ENCODE results near the gene APCDD1L. TPM values are rescaled to one million over a fixed set of nuclear protein-coding genes. Genes with fewer than 3 reads are reported as not detected.

Gene APCDD1L
- total RNA-seq, 4 donors from 2014 or later, result 0.21 to 0.30 TPM; not detected in 2

GRCh38 chr20:58471193-58472164 is 43.7 kb downstream of the APCDD1L start:
- peaks cover 0 to 4% (median 0%) of the 10 kb centered on the region in 3 donors for H3K36me3 ChIP-seq
- no peak overlapping the region for H3K4me3 ChIP-seq
- no peak for DNase-seq (ENCODE audit: low spot score in 2 of 2)
- no peak overlapping the region for H3K27ac ChIP-seq
- 67 to 68% methylated on average over 22 to 23 of the region's 26 CpGs for WGBS, 2 donors
- no peaks in the 10 kb centered on the region for H3K27me3 ChIP-seq
- peaks cover 0 to 7% (median 0%) of the 10 kb centered on the region in 4 donors for H3K9me3 ChIP-seq
- no peaks in the 10 kb centered on the region for H3K4me1 ChIP-seq
- TF ChIP-seq, protein P1, sequence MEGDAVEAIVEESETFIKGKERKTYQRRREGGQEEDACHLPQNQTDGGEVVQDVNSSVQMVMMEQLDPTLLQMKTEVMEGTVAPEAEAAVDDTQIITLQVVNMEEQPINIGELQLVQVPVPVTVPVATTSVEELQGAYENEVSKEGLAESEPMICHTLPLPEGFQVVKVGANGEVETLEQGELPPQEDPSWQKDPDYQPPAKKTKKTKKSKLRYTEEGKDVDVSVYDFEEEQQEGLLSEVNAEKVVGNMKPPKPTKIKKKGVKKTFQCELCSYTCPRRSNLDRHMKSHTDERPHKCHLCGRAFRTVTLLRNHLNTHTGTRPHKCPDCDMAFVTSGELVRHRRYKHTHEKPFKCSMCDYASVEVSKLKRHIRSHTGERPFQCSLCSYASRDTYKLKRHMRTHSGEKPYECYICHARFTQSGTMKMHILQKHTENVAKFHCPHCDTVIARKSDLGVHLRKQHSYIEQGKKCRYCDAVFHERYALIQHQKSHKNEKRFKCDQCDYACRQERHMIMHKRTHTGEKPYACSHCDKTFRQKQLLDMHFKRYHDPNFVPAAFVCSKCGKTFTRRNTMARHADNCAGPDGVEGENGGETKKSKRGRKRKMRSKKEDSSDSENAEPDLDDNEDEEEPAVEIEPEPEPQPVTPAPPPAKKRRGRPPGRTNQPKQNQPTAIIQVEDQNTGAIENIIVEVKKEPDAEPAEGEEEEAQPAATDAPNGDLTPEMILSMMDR (IDR thresholded peaks at IDR 0.05), result no peak
- no peak for TF ChIP-seq EP300 (IDR thresholded peaks at IDR 0.05)
- TF ChIP-seq POLR2A (IDR thresholded peaks at IDR 0.05), result no peak

DNA sequence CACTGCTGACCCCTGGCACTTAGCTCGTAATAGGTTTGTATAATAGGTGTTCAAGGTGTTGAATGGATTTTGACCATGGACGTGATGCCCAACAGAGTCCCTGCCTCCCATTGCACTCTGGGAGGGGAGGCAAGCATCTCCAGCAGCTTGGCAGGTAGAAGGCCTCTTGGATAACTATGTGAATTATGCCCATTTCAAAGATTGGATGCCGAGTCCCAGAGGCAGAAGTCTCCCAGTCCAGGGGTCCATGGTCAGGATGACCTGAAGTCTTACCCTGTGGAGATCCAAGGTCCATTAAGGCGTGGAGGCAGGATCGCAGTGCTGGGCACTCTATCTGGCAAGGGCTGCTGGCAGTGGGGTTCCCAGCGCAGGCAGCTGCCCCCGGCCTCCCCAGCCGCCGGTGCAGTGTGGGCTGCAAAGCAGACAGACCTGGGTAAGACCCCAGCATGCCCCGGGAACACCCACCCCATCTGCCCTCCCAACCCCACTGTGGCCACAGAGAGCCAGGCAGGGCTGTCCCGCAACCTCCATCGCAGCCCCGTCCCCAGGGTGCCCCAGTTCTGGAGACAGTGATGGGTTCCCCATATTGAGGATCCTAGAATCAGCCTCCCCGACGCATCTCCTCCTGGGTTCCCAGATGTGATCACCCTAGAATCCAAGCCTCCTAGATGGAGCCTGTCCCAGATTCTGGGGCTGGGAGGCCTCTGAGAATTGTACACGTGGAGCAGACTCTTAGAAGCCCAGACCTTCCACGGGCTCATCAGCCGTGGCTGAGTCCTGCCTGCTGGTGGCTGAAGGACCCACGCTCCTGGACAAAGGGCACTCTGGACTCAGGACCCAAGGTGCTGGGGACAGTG is 44.6 kb downstream of the APCDD1L start:
- no peaks in the 10 kb centered on the region for H3K36me3 ChIP-seq
- no peaks in the 10 kb centered on the region for H3K4me1 ChIP-seq
- no peak for DNase-seq (ENCODE audit: low spot score in 2 of 2)
- H3K4me3 ChIP-seq, result no peak overlapping the region
- TF ChIP-seq, protein P1 (IDR thresholded peaks at IDR 0.05), result no peak
- TF ChIP-seq POLR2A (IDR thresholded peaks at IDR 0.05) (no peak), EP300 (IDR thresholded peaks at IDR 0.05) (no peak)
- no peaks in the 10 kb centered on the region for H3K9me3 ChIP-seq
- WGBS, 2 donors, result 89 to 96% methylated on average over 15 of the region's 19 CpGs
- H3K27ac ChIP-seq, result no peak overlapping the region
- H3K27me3 ChIP-seq, result no peaks in the 10 kb centered on the region

DNA sequence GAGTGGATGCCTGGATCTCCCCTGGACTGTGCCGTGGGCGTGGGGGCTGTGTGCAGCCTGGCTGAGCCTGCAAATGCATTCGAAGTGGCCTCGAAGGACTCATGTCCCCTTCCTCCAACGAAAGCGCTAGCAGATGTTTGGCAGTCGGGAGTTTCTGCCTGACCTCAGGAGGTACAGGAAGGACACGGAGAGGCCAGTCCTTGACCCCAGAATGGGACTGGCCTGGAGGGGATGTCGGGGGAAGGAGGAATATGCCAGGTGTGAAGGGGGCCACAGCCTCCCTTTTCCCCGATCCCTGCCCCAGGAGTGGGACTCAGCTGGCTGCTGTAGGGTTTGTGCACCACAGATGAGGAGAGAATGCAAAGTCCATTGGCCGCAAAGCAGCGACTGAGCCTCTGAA is 45.6 kb downstream of the APCDD1L start:
- Histone ChIP-seq H3K4me3 (no peak overlapping the region), H3K27ac (no peak overlapping the region)
- 67 to 81% methylated on average over 12 of the region's 12 CpGs for WGBS, 2 donors

GRCh38 chr20:58467572-58468527 is 47.3 kb downstream of the APCDD1L start:
- H3K27me3 ChIP-seq, result no peaks in the 10 kb centered on the region
- WGBS, 2 donors, result 83% methylated on average over 24 to 28 of the region's 28 CpGs
- no peak for DNase-seq (ENCODE audit: low spot score in 2 of 2)
- no peak overlapping the region for H3K4me3 ChIP-seq
- H3K9me3 ChIP-seq, result no peaks in the 10 kb centered on the region
- TF ChIP-seq POLR2A (IDR thresholded peaks at IDR 0.05) (no peak), EP300 (IDR thresholded peaks at IDR 0.05) (no peak)
- TF ChIP-seq, protein P1 (IDR thresholded peaks at IDR 0.05), result no peak
- H3K27ac ChIP-seq, result no peak overlapping the region
- H3K36me3 ChIP-seq, result no peaks in the 10 kb centered on the region
- no peaks in the 10 kb centered on the region for H3K4me1 ChIP-seq

More for the DNA sequence above, 45.6 kb downstream of the APCDD1L start:
- H3K27me3 ChIP-seq, result no peaks in the 10 kb centered on the region
- TF ChIP-seq, protein P1 (IDR thresholded peaks at IDR 0.05), result no peak
- no peak for TF ChIP-seq EP300 (IDR thresholded peaks at IDR 0.05)
- TF ChIP-seq POLR2A (IDR thresholded peaks at IDR 0.05), result no peak
- no peaks in the 10 kb centered on the region for H3K36me3 ChIP-seq
- no peaks in the 10 kb centered on the region for H3K9me3 ChIP-seq
- DNase-seq (ENCODE audit: low spot score in 2 of 2), result no peak
- no peaks in the 10 kb centered on the region for H3K4me1 ChIP-seq
